B cell (primary cell): ENCODE data around the gene TIMMDC1. TPM values are rescaled to one million over a fixed set of nuclear protein-coding genes. Genes with fewer than 3 reads are reported as not detected.
"Not testable (repeated sequence)": the region's sequence is repeated elsewhere in the genome, so short reads cannot be mapped to it uniquely, and the experiment has no call there.

Experiments
- ATAC-seq: fragments of 200-7000 bp; cut with Tn5 transposase; one replicate; pipeline ENCODE4 v1.10.0; 2021; ENCODE audit warnings: low read depth, mild to moderate bottlenecking, moderate number of reproducible peaks, moderate library complexity
- CTCF ChIA-PET: fragments of 350-600 bp; sonication (Branson Sonifier 250); formaldehyde crosslinking; loops from one replicate; lab custom pipeline; 2021; ENCODE audit warnings: antibody characterized with exemption, inconsistent platforms; lab: Charles Lee
- POLR2A ChIA-PET: fragments of 350-600 bp; sonication (Branson Sonifier 250); formaldehyde crosslinking; loops from one replicate; lab custom pipeline; 2021; ENCODE audit warnings: antibody characterized with exemption; lab: Charles Lee
- DNase-seq: peaks from one replicate; pipeline ENCODE4 v3.0.0; 2013
- H2AFZ ChIP-seq: 2 replicates; pipeline ENCODE4 v1.6.1; 2012; ENCODE audit warnings: mild to moderate bottlenecking, low read depth, low read length; ENCODE audit not compliant: insufficient read depth, poor library complexity, severe bottlenecking
- H3K27ac ChIP-seq, 2 donors: 1 replicate in 1 of 2; 2 replicates in 1 of 2; pipeline ENCODE4 v1.5.1; 2012 to 2013; ENCODE audit warnings: low read length in 2 of 2, mild to moderate bottlenecking in 2 of 2, moderate library complexity in 1 of 2
- H3K27me3 ChIP-seq, 4 experiments: fragments of 200-600 bp in 1 of 4; sonication (generic) in 1 of 4; replicated peaks in 1 of 4; 1 replicate in 2 of 4; 2 replicates in 2 of 4; pipeline versions ENCODE4 v1.6.1 to v1.7.0; 2013 to 2016; ENCODE audit warnings: low read length in 3 of 4, mild to moderate bottlenecking in 2 of 4, mixed read lengths in 1 of 4, moderate library complexity in 1 of 4; ENCODE audit not compliant: insufficient read depth in 4 of 4, control insufficient read depth in 3 of 4; ENCODE audit errors: control extremely low read depth in 1 of 4
- H3K36me3 ChIP-seq, 2 experiments: replicated peaks in 1 of 2; 1 replicate in 1 of 2; 2 replicates in 1 of 2; pipeline versions ENCODE4 v1.6.1 to v1.7.1; 2013; ENCODE audit warnings: low read length in 1 of 2; ENCODE audit not compliant: insufficient read depth in 2 of 2, control insufficient read depth in 1 of 2; ENCODE audit errors: control extremely low read depth in 1 of 2, extremely low read depth in 1 of 2
- H3K4me1 ChIP-seq, 2 donors: fragments of 200-600 bp in 1 of 2; sonication (generic) in 1 of 2; 1 replicate in 1 of 2; 2 replicates in 1 of 2; pipeline versions ENCODE4 v1.5.1 to v1.6.1; 2013 to 2017; ENCODE audit warnings: low read length in 2 of 2; ENCODE audit not compliant: control insufficient read depth in 2 of 2, insufficient read depth in 2 of 2
- H3K4me2 ChIP-seq: replicated peaks from 2 replicates; pipeline ENCODE3; 2012; ENCODE audit warnings: mild to moderate bottlenecking, low read depth, low read length; ENCODE audit not compliant: poor library complexity, severe bottlenecking
- H3K4me3 ChIP-seq, 5 experiments: fragments of 200-600 bp in 1 of 5; sonication (generic) in 1 of 5; 1 replicate in 3 of 5; 2 replicates in 2 of 5; pipeline versions ENCODE4 v1.5.1 to v1.7.0; 2011 to 2016; ENCODE audit warnings: low read length in 4 of 5, mild to moderate bottlenecking in 4 of 5, low read depth in 2 of 5, control low read depth in 1 of 5, moderate library complexity in 1 of 5; ENCODE audit not compliant: insufficient read depth in 1 of 5; ENCODE audit errors: control extremely low read depth in 1 of 5, extremely low read depth in 1 of 5
- H3K79me2 ChIP-seq: fragments of 200-600 bp; sonication (generic); one replicate; pipeline ENCODE4 v1.6.0; 2016; ENCODE audit warnings: low read length; ENCODE audit not compliant: control insufficient read depth, insufficient read depth
- H3K9ac ChIP-seq: fragments of 200-600 bp; sonication (generic); 2 replicates; pipeline ENCODE4 v1.6.1; 2017; ENCODE audit warnings: mild to moderate bottlenecking, low read length, moderate library complexity
- H3K9me3 ChIP-seq, 3 donors: one replicate each; pipeline versions ENCODE4 v1.6.1 to v1.7.1; 2013; ENCODE audit warnings: low read length in 2 of 3; ENCODE audit not compliant: control insufficient read depth in 2 of 3, insufficient read depth in 1 of 3; ENCODE audit errors: control extremely low read depth in 1 of 3
- H4K20me1 ChIP-seq: 2 replicates; pipeline ENCODE4 v1.6.0; 2012; ENCODE audit warnings: mild to moderate bottlenecking, low read length; ENCODE audit not compliant: insufficient read depth, control insufficient read depth, poor library complexity, severe bottlenecking
- H3K27ac Mint-ChIP-seq: one replicate; pipeline ENCODE4 v1.8.0; 2021; ENCODE audit warnings: mixed read lengths
- H3K27me3 Mint-ChIP-seq: one replicate; pipeline ENCODE4 v1.8.0; 2021; ENCODE audit warnings: mixed read lengths
- H3K4me1 Mint-ChIP-seq: one replicate; pipeline ENCODE4 v1.8.0; 2021; ENCODE audit warnings: mixed read lengths
- H3K4me3 Mint-ChIP-seq: one replicate; pipeline ENCODE4 v1.8.0; 2021; ENCODE audit warnings: mixed read lengths
- H3K9me3 Mint-ChIP-seq: one replicate; pipeline ENCODE4 v1.8.0; 2022; ENCODE audit warnings: mixed read lengths; ENCODE audit not compliant: insufficient read depth
- EZH2 ChIP-seq: IDR thresholded peaks from 2 replicates; pipeline ENCODE4 v1.6.1; 2012; ENCODE audit warnings: borderline replicate concordance, low read depth, mild to moderate bottlenecking, moderate library complexity, low read length; ENCODE audit not compliant: insufficient read depth, poor library complexity, severe bottlenecking
- WGBS: methylation state at CpG from one replicate; pipeline ENCODE4 v1.1.5; 2013; ENCODE audit warnings: missing lambda C conversion rate; ENCODE audit not compliant: insufficient coverage; 5-methylcytosine and 5-hydroxymethylcytosine counted together
- intact Hi-C: fragments of 100-400 bp; cut with micrococcal nuclease; formaldehyde crosslinking; loops from one replicate; pipeline ENCODE4 v1.10.0; 2022
- polyA plus RNA-seq: library from polyadenylated mRNA; depleted of rRNA; stranded (reverse); fragments of >200 nt; gene quantifications from 2 replicates; pipeline ENCODE4 v1.2.3, GENCODE V29; 2012
- total RNA-seq, 2 donors: library from RNA; stranded (reverse); fragments of 120-200 nt in 1 of 2; gene quantifications; 1 replicate in 1 of 2; 2 replicates in 1 of 2; pipeline versions ENCODE4 v1.2.3 to v1.2.4, GENCODE V29; 2013 to 2022
- TF ChIP-seq, protein P1 (sequence below): fragments of 200-600 bp; IDR thresholded peaks from one replicate; pipeline ENCODE4 v1.8.0; 2022; ENCODE audit warnings: antibody characterized with exemption, mild to moderate bottlenecking

Gene TIMMDC1
- total and polyA plus RNA-seq, 2 donors (not counting 1 experiment from before 2014, with no cell fraction given), result 50.5 to 58.5 TPM

DNA sequence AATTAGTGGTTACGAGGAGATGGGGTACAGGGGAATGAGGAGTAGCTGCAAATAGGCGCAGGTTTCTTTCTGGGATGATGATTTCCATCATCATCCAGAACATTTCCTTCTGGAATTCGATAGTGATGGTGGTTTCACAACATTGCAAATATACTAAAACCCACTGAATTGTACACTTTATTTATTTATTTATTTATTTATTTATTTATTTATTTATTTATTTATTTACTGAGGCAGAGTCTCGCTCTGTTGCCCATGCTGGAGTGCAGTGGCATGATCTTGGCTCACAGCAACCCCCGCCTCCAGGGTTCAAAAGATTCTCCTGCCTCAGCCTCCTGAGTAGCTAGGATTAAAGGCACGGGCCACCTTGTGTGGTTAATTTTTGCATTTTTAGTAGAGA is 54.6 kb downstream of the TIMMDC1 start:
- H3K79me2 ChIP-seq, result peaks cover 30% of the 10 kb centered on the region
- not testable (repeated sequence) for H3K9ac ChIP-seq, H3K27me3 ChIP-seq, H3K36me3 ChIP-seq, H3K9me3 Mint-ChIP-seq, H3K9me3 ChIP-seq, H3K27ac ChIP-seq, H2AFZ ChIP-seq, H3K4me3 ChIP-seq, H3K27me3 Mint-ChIP-seq, ATAC-seq, DNase-seq, H4K20me1 ChIP-seq
- peaks cover 83% of the 10 kb centered on the region for H3K4me1 Mint-ChIP-seq
- intact Hi-C loops, result loop anchor here (10.0 kb wide), 1 partner anchor 542 kb away; the partner anchor contains the start of gene GSK3B
- H3K27ac Mint-ChIP-seq, result peak overlapping the region; percentile 60
- ChIA-PET CTCF (interaction anchor here (1.1 kb wide), 2 partner anchors 9 to 22 kb away, joined by 3 read pairs; no protein-coding TSS in a partner anchor), POLR2A (interaction anchor here (1.2 kb wide), 1 partner anchor 27 kb away, joined by 4 read pairs; the partner anchor contains the start of gene ADPRH)
- peak overlapping the region; percentile 29 for H3K4me3 Mint-ChIP-seq
- H3K4me1 ChIP-seq, result peaks cover 29 to 64% of the 10 kb centered on the region in 2 donors
- 100% methylated on average over 2 of the region's 6 CpGs for WGBS
- peak overlapping the region; percentile 39 for H3K4me2 ChIP-seq

DNA sequence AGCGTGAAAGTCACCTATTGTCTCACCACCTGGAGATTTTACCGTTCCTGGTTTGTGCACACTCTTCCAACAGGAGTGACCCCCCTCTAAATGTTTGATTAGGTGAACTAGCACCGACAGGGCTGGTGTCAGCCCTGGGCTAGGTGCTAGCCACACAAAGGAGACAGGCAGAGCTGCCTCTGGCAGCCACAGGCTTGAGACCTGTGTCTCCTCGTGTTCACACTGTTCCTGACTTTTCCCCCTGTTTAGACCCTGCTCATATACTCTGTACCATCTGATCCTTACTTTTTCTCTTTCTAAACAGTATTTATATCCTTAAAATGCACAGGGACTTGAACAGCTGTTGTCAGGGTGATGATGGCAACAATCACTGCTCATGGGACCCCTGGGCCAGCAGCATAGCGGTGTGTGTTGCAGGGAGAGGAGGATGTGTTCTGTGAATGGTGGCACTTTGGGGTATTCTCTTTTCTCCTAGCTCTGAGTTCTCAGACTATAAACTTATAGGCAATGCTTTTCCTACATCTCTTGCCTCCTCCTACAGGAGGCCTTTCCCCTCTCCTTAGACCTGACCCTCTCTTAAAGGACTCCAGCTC is 55.6 kb downstream of the TIMMDC1 start:
- Histone ChIP-seq H3K27ac (no peak overlapping the region), H3K4me1 (peaks cover 31 to 68% of the 10 kb centered on the region in 2 donors), H3K9me3 (no peaks in the 10 kb centered on the region), H3K4me2 (peak overlapping the region; percentile 70), H3K36me3 (no peaks in the 10 kb centered on the region), H3K79me2 (peaks cover 39% of the 10 kb centered on the region), H3K27me3 (no peaks in the 10 kb centered on the region), H4K20me1 (no peaks in the 10 kb centered on the region), H2AFZ (no peak overlapping the region), H3K4me3 (no peak overlapping the region), H3K9ac (no peak overlapping the region)
- Mint-ChIP-seq H3K27ac (peak overlapping the region; percentile 38), H3K27me3 (no peaks in the 10 kb centered on the region), H3K4me3 (peak overlapping the region; percentile 72), H3K9me3 (no peaks in the 10 kb centered on the region), H3K4me1 (peaks cover 87% of the 10 kb centered on the region)
- WGBS, result 53% methylated on average over 2 of the region's 5 CpGs
- POLR2A ChIA-PET, result interaction anchor here (1.2 kb wide), 1 partner anchor 26 kb away, joined by 4 read pairs; the partner anchor contains the start of gene ADPRH
- ATAC-seq (no peak), DNase-seq (no peak)
- CTCF ChIA-PET, result interaction anchor here (0.6 to 1.6 kb wide), 3 partner anchors 16 to 127 kb away, joined by 3 to 4 read pairs (median 3); no protein-coding TSS in a partner anchor
- intact Hi-C loops, result loop anchor here (10.0 kb wide), 1 partner anchor 541 kb away; the partner anchor contains the start of gene GSK3B
- TF ChIP-seq EZH2, result no peak
- TF ChIP-seq, protein P1, sequence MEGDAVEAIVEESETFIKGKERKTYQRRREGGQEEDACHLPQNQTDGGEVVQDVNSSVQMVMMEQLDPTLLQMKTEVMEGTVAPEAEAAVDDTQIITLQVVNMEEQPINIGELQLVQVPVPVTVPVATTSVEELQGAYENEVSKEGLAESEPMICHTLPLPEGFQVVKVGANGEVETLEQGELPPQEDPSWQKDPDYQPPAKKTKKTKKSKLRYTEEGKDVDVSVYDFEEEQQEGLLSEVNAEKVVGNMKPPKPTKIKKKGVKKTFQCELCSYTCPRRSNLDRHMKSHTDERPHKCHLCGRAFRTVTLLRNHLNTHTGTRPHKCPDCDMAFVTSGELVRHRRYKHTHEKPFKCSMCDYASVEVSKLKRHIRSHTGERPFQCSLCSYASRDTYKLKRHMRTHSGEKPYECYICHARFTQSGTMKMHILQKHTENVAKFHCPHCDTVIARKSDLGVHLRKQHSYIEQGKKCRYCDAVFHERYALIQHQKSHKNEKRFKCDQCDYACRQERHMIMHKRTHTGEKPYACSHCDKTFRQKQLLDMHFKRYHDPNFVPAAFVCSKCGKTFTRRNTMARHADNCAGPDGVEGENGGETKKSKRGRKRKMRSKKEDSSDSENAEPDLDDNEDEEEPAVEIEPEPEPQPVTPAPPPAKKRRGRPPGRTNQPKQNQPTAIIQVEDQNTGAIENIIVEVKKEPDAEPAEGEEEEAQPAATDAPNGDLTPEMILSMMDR, result no peak
